Transverse colon (tissue), 4 donors: ENCODE results near the gene JARID2. TPM values are rescaled to one million over a fixed set of nuclear protein-coding genes. Genes with fewer than 3 reads are reported as not detected.

Source experiments
- DNase-seq: peaks from one replicate; pipeline ENCODE4 v3.0.0-alpha.2; 2019
- H3K27ac ChIP-seq, 4 donors: fragments of 200-600 bp; sonication (generic); 2 replicates each; pipeline ENCODE4 v1.5.1; 2016 to 2018; ENCODE audit warnings: inconsistent platforms in 4 of 4
- H3K27me3 ChIP-seq: fragments of 200-600 bp; sonication (generic); 2 replicates; pipeline ENCODE4 v1.5.1; 2017; ENCODE audit warnings: inconsistent platforms
- H3K36me3 ChIP-seq, 4 donors: fragments of 200-600 bp; sonication (generic); 2 replicates each; pipeline ENCODE4 v1.5.1; 2017 to 2019; ENCODE audit warnings: inconsistent platforms in 4 of 4
- H3K4me1 ChIP-seq, 4 donors: fragments of 200-600 bp; sonication (generic); 2 replicates each; pipeline ENCODE4 v1.5.1; 2017 to 2020; ENCODE audit warnings: inconsistent platforms in 4 of 4
- H3K4me3 ChIP-seq, 4 donors: fragments of 200-600 bp; sonication (generic); 1 replicate in 1 of 4; 2 replicates in 3 of 4; pipeline versions ENCODE4 v1.5.1 to v1.6.1; 2017 to 2019; ENCODE audit warnings: inconsistent platforms in 4 of 4
- H3K9me3 ChIP-seq, 2 donors: fragments of 200-600 bp; sonication (generic); 2 replicates each; pipeline ENCODE4 v1.5.1; 2017 to 2019; ENCODE audit warnings: inconsistent platforms in 2 of 2
- EP300 ChIP-seq: sonication (generic); formaldehyde crosslinking; IDR thresholded peaks from one replicate; pipeline ENCODE4 v1.6.1; 2017; ENCODE audit warnings: antibody characterized with exemption, low read depth
- POLR2A ChIP-seq: fragments of 450-650 bp; IDR thresholded peaks from one replicate; pipeline ENCODE4 v1.6.1; 2016; ENCODE audit warnings: antibody characterized with exemption, mild to moderate bottlenecking, moderate library complexity
- POLR2AphosphoS5 ChIP-seq, 3 donors: sonication (generic); formaldehyde crosslinking; IDR thresholded peaks; one replicate each; pipeline ENCODE4 v1.6.1; 2016; ENCODE audit warnings: antibody characterized with exemption in 3 of 3
- WGBS, 2 donors: methylation state at CpG; one replicate each; pipeline ENCODE4 v1.1.5; 2018; ENCODE audit warnings: low coverage in 1 of 2; 5-methylcytosine and 5-hydroxymethylcytosine counted together
- in situ Hi-C, 4 donors: fragments of 200-750 bp; cut with MboI; loops; one replicate each; pipeline versions ENCODE4 v1.15.0 to v1.15.1; 2017; ENCODE audit warnings: low sequenced_read_pairs in 3 of 4, low pct_ligation_motif_present in 1 of 4, low pct_unique_long_range_greater_than_20kb in 1 of 4
- intact Hi-C: fragments of 100-400 bp; cut with DNase I; formaldehyde crosslinking; loops from one replicate; pipeline ENCODE4 v1.15.1; 2023; ENCODE audit warnings: low total_unique reads
- total RNA-seq, 4 donors: library from RNA; depleted of rRNA; stranded (reverse); fragments of >200 nt; gene quantifications; one replicate each; pipeline ENCODE4 v1.1.0, GENCODE V29; 2016
- TF ChIP-seq, protein P1 (sequence below), 5 experiments: fragments of 200-600 bp in 3 of 5; fragments of 450-650 bp in 2 of 5; sonication (generic) in 3 of 5; IDR thresholded peaks; 1 replicate in 2 of 5; 2 replicates in 3 of 5; pipeline ENCODE4 v1.5.1; 2016 to 2017; ENCODE audit warnings: antibody characterized with exemption in 5 of 5, inconsistent platforms in 3 of 5, mild to moderate bottlenecking in 2 of 5, moderate library complexity in 1 of 5

The JARID2 gene
- total RNA-seq, 4 donors from 2014 or later, result 9.4 to 18.7 (median 10.9) TPM

DNA sequence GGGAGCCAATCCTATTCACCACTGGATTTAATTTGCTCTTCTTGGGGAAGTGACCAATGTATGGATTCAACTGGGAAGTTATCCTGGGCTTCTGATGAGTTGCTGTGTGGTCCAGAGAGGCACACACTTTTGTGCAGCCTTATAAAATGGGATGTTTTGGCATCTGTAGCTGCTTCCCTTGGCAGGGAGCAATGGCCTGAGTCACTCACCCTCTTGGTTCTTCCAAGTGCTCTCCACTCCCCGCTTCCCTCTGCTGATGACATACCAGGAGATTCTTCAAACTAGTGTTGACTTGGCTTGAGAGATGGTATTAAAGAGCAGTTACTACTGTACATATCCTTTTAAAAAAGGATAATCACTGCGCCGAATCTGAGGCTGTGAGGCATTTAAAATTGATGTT is 105.8 kb downstream of the JARID2 start:
- intact Hi-C loops (no loop called here), in situ Hi-C loops (no loop called here)
- Histone ChIP-seq H3K4me3 (no peak overlapping the region), H3K4me1 (peaks cover 0 to 26% (median 11%) of the 10 kb centered on the region in 4 donors), H3K36me3 (no peaks in the 10 kb centered on the region), H3K27me3 (no peaks in the 10 kb centered on the region), H3K27ac (no peak overlapping the region), H3K9me3 (no peaks in the 10 kb centered on the region)
- no peak for DNase-seq
- TF ChIP-seq, protein P1, sequence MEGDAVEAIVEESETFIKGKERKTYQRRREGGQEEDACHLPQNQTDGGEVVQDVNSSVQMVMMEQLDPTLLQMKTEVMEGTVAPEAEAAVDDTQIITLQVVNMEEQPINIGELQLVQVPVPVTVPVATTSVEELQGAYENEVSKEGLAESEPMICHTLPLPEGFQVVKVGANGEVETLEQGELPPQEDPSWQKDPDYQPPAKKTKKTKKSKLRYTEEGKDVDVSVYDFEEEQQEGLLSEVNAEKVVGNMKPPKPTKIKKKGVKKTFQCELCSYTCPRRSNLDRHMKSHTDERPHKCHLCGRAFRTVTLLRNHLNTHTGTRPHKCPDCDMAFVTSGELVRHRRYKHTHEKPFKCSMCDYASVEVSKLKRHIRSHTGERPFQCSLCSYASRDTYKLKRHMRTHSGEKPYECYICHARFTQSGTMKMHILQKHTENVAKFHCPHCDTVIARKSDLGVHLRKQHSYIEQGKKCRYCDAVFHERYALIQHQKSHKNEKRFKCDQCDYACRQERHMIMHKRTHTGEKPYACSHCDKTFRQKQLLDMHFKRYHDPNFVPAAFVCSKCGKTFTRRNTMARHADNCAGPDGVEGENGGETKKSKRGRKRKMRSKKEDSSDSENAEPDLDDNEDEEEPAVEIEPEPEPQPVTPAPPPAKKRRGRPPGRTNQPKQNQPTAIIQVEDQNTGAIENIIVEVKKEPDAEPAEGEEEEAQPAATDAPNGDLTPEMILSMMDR (IDR thresholded peaks at IDR 0.05), result no peak
- TF ChIP-seq EP300 (no peak), POLR2AphosphoS5 (IDR thresholded peaks at IDR 0.05) (no peak), POLR2A (no peak)
- WGBS, 2 donors, result 36 to 72% methylated on average over 3 of the region's 3 CpGs

DNA sequence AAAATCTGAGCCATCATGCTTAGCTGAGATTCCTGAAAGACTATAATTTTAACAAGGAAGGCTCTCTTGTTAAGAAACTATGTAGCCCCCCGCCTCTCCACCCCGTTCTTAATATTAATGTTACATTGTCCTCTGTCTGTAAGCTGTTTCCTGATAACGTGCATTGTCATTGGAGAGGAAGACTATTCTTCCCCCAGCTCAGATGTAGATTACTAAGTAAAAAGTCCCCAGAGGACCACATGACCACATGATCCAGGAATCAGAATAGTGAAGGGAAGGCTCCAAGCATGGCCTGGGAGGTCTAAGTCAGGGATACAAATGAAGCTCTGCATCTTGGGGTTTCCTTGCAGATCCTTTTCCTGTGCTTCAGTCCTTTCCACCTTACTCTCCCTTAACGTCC is 106.4 kb downstream of the JARID2 start:
- TF ChIP-seq POLR2A, result no peak
- TF ChIP-seq, protein P1 (IDR thresholded peaks at IDR 0.05), result no peak
- TF ChIP-seq POLR2AphosphoS5 (IDR thresholded peaks at IDR 0.05), result no peak
- TF ChIP-seq EP300, result no peak
- Histone ChIP-seq H3K4me1 (peaks cover 0 to 31% (median 11%) of the 10 kb centered on the region in 4 donors), H3K36me3 (no peaks in the 10 kb centered on the region), H3K9me3 (no peaks in the 10 kb centered on the region), H3K4me3 (no peak overlapping the region), H3K27me3 (no peaks in the 10 kb centered on the region), H3K27ac (no peak overlapping the region)
- 71 to 92% methylated on average over 2 to 4 of the region's 4 CpGs for WGBS, 2 donors
- no peak for DNase-seq
- intact Hi-C loops, result no loop called here
- in situ Hi-C loops, result no loop called here

GRCh38 chr6:15352845-15353244 is 107.0 kb downstream of the JARID2 start:
- DNase-seq, result no peak
- in situ Hi-C loops, result no loop called here
- Histone ChIP-seq H3K27ac (no peak overlapping the region), H3K36me3 (no peaks in the 10 kb centered on the region), H3K4me3 (no peak overlapping the region), H3K9me3 (no peaks in the 10 kb centered on the region), H3K4me1 (peaks cover 0 to 34% (median 11%) of the 10 kb centered on the region in 4 donors), H3K27me3 (no peaks in the 10 kb centered on the region)
- WGBS, 2 donors, result 33 to 83% methylated on average over 1 to 2 of the region's 2 CpGs
- TF ChIP-seq POLR2A, result no peak
- no peak for TF ChIP-seq POLR2AphosphoS5 (IDR thresholded peaks at IDR 0.05)
- TF ChIP-seq EP300, result no peak
- TF ChIP-seq, protein P1 (IDR thresholded peaks at IDR 0.05), result no peak
- intact Hi-C loops, result no loop called here

GRCh38 chr6:15355683-15356099 is 109.8 kb downstream of the JARID2 start:
- Histone ChIP-seq H3K4me3 (no peak overlapping the region), H3K27me3 (no peaks in the 10 kb centered on the region), H3K36me3 (no peaks in the 10 kb centered on the region), H3K4me1 (peaks cover 0 to 37% (median 11%) of the 10 kb centered on the region in 4 donors), H3K9me3 (no peaks in the 10 kb centered on the region), H3K27ac (no peak overlapping the region)
- WGBS, 2 donors, result 80 to 90% methylated on average over 6 to 10 of the region's 10 CpGs
- no peak for DNase-seq
- intact Hi-C loops (no loop called here), in situ Hi-C loops (no loop called here)
- TF ChIP-seq, protein P1 (IDR thresholded peaks at IDR 0.05), result no peak
- TF ChIP-seq POLR2AphosphoS5 (IDR thresholded peaks at IDR 0.05) (no peak), EP300 (no peak), POLR2A (no peak)
